GM10847 (cell line): Measurements from ENCODE around the gene NDUFS1.

Source experiments
- POLR2A ChIP-seq: IDR thresholded peaks from 2 replicates; pipeline ENCODE4 v1.6.1; 2011; ENCODE audit not compliant: insufficient read length; ENCODE audit errors: extremely low read depth

The NDUFS1 gene

GRCh38 chr2:206164261-206164862, 5.1 kb upstream of the NDUFS1 start:
- no peak for TF ChIP-seq POLR2A

GRCh38 chr2:206163251-206163880, 4.1 kb upstream of the NDUFS1 start:
- TF ChIP-seq POLR2A, result no peak

DNA sequence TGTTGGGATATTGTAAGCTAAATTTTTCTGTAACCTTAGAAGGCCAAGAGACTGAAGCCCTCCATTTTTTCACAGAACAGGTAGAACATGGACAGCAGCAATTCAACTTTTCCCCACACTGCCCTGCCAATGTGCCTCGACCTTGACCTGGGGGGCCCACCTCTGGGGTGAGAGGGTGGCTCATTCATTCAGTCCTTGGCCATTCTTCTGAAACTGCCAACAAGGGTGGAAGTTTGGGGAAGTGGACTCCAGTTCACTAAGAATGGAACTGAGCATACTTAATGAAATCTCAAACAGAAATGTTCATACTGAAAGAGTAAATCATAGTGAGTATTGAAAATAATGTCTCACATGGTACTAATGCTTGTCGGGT, 1.5 kb upstream of the NDUFS1 start:
- no peak for TF ChIP-seq POLR2A

DNA sequence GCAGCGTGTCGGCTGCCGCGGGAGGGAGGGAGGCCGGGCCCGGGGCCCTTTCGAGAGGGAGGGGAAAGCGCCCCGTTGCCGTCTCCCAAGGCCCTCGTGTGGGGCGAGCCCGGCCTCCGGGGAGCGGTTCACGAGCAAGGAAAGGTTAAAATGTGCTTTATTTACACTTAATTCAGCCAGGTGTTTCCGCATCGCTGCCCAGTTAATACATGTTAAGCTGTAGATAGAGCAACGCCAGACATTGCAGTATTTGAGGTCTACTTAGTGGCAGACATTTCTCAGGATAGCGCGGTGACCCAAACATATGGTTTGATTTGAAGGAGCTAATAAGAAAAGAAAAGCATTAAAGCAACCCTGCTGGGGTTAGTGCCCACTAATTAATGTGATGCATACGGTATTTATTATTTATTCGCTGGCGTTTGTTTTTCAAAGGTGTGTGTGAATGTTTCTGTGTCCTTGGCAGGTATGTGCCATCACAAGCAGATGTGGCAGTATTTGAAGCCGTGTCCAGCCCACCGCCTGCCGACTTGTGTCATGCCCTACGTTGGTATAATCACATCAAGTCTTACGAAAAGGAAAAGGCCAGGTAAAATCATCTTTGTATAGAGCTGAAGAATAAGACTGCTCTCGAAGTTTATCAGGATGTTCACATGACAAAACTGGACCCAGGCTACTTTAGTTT, 1.0 kb upstream of the NDUFS1 start:
- TF ChIP-seq POLR2A, result no peak

GRCh38 chr2:206158563-206159345, 490 bp downstream of the NDUFS1 start:
- no peak for TF ChIP-seq POLR2A

DNA sequence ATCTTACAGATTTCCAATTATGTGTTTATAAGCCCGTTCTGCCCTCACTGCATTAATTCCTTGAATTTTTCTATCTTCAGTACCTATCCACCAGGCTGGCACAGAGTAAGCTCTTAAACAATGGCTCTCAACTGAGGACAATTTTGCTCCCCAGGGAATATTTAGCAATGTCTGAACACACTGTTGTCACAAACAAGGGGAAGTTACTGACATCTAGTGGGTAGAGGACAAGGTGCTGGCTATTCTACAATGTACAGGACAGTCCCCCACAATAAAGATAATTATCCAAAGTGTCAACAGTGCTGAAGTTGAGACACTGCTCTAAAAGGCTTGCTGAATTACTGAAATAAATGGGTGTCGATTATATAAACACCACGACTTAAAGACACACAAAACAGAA, 5.0 kb downstream of the NDUFS1 start:
- no peak for TF ChIP-seq POLR2A

DNA sequence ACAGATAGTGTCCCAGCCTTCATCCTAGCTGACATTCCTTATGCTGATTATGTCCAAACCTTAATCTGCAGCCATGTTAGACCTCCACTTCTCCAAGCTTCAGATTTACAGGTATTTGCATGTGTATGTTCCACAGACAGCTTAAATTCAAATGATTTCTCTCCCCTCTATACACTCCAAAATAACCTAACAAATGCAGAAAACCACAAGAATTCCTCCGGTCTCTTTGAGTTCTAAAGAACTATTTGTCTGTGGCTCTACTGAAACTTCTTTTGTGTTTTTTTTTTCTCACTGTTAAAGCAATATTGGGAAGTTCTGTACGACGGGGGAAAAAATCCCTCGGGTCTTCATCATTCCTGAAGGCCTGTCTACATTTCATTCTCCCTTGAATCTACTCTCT, 8.6 kb downstream of the NDUFS1 start:
- no peak for TF ChIP-seq POLR2A

GRCh38 chr2:206150168-206150567, 9.1 kb downstream of the NDUFS1 start:
- no peak for TF ChIP-seq POLR2A

DNA sequence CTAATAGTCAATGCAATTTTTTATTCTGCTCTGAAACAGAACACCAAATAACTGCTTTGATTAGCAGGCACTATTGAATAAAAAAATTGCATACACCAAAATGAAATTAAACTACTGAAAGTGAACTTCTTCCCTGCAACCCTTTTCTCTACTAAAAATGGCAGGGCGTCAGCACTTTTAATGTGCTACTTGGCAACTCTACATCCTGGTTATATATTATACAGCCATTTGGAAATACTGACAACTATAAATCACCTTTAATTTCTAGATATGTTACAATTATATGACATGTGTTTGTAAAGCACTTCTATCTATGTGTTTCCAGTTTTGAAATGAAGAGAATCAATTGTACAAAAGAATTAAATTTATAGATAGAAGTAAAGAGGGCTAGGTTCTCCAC, 9.9 kb downstream of the NDUFS1 start:
- no peak for TF ChIP-seq POLR2A

- TF ChIP-seq POLR2A, result no peak
Measured at GRCh38 chr2:206145665-206146064, 13.6 kb downstream of the NDUFS1 start.

- TF ChIP-seq POLR2A, result no peak
Measured at GRCh38 chr2:206144383-206144782, 14.9 kb downstream of the NDUFS1 start.

DNA sequence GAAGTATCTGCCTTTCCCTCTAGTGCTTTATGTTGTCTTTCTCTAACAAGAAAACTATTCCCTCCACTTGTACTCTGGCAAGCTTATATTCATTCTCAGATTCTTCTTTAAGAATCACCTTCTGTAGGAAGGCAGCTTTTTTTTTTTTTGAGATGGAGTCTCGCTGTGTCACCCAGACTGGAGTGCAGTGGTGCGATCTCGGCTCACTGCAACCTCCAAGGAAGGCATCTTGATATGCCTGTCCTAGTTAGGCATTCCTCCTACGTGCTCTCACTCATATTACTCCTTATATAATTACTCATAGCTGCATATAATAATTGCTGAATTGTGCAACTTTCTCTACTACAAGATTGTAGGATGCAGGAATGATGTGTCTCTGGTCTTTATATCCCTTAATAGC, 15.8 kb downstream of the NDUFS1 start:
- TF ChIP-seq POLR2A, result no peak

- no peak for TF ChIP-seq POLR2A
Measured at GRCh38 chr2:206127656-206128055, 31.6 kb downstream of the NDUFS1 start.

DNA sequence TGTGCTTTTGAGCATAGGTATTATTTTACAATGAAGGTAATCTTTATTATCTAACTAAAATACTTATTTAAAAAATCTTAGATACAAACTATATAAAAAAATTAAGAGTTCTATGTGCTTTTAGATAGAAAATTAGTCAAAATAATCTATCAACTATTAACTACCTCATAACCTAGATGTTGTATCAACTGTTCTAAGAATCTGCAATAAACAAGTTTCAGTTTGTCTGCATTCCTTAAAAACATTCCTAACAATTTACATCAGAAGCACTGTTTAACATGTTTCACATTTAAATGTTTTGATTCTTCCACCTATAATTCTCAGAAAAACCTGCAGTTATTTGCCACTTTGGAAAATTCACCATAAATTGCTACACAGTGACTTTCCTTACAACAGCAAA, 33.3 kb downstream of the NDUFS1 start:
- TF ChIP-seq POLR2A, result no peak

GRCh38 chr2:206116278-206116677, 43.0 kb downstream of the NDUFS1 start:
- TF ChIP-seq POLR2A, result no peak
